Right atrium auricular region (tissue), 2 donors: Measurements from ENCODE around the gene NCOA1. TPM values are rescaled to one million over a fixed set of nuclear protein-coding genes. Genes with fewer than 3 reads are reported as not detected.

Source experiments
- DNase-seq: peaks from one replicate; pipeline ENCODE4 v3.0.0-alpha.2; 2019; ENCODE audit warnings: low spot score
- H3K27ac ChIP-seq, 2 donors: fragments of 200-600 bp; sonication (generic); 1 replicate in 1 of 2; 2 replicates in 1 of 2; pipeline ENCODE4 v1.5.1; 2016 to 2019
- H3K27me3 ChIP-seq, 2 donors: fragments of 200-600 bp; sonication (generic); one replicate each; pipeline versions ENCODE4 v1.5.1 to v1.6.0; 2017 to 2019
- H3K36me3 ChIP-seq: fragments of 200-600 bp; sonication (generic); one replicate; pipeline ENCODE4 v1.5.1; 2016
- H3K4me1 ChIP-seq, 2 donors: fragments of 200-600 bp; sonication (generic); one replicate each; pipeline versions ENCODE4 v1.5.1 to v1.6.0; 2017 to 2019
- H3K4me3 ChIP-seq, 2 donors: fragments of 200-600 bp; sonication (generic); 1 replicate in 1 of 2; 2 replicates in 1 of 2; pipeline ENCODE4 v1.5.1; 2017 to 2019; ENCODE audit warnings: mild to moderate bottlenecking in 1 of 2, moderate library complexity in 1 of 2
- H3K9me3 ChIP-seq, 2 donors: fragments of 200-600 bp; sonication (generic); one replicate each; pipeline ENCODE4 v1.5.1; 2019
- CTCF ChIP-seq, 2 donors: fragments of 200-600 bp; sonication (generic); IDR thresholded peaks; one replicate each; pipeline ENCODE4 v1.5.1; 2019; ENCODE audit warnings: antibody characterized with exemption in 2 of 2
- total RNA-seq, 2 donors: library from RNA; depleted of rRNA; stranded (reverse); fragments of >200 nt; gene quantifications; one replicate each; pipeline ENCODE4 v1.1.0, GENCODE V29; 2016

The NCOA1 gene
- total RNA-seq, 2 donors from 2014 or later = 33.8 to 43.6 TPM

DNA sequence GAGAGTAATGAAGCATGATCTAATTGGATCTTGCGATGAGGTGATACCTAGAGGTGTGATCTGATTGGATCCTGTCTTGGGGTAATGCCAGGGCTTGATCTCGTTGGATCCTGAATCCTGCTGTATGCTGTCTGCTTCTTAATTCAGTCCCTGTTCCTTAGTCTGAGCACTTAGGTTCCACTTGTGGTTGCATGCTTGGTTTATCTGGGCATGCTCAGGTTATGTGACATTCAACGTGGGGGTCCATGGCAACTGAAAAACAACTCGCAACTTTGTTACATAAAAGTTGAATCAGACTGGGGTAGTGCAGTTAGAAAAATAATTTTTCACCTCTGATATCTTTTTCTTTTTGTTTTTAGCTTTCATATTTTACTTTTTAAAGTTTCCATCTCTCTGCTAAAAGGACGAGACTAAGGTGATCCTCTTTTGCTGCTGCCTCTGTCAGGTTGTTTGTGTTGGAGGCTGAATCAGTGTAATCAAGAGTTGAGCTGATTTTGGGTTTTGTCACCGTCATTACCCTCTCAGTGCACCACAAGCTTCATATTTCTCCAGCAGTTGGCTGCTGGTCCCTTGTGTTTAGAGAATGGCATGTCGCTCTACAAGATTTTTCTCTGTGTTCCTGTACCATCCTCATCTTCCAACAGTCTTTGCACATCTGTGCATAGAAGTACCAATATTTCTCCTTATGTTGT is 67.9 kb downstream of the NCOA1 start:
- H3K27ac ChIP-seq = no peak overlapping the region
- TF ChIP-seq CTCF (IDR thresholded peaks at IDR 0.05) = no peak
- no peaks in the 10 kb centered on the region for H3K27me3 ChIP-seq

DNA sequence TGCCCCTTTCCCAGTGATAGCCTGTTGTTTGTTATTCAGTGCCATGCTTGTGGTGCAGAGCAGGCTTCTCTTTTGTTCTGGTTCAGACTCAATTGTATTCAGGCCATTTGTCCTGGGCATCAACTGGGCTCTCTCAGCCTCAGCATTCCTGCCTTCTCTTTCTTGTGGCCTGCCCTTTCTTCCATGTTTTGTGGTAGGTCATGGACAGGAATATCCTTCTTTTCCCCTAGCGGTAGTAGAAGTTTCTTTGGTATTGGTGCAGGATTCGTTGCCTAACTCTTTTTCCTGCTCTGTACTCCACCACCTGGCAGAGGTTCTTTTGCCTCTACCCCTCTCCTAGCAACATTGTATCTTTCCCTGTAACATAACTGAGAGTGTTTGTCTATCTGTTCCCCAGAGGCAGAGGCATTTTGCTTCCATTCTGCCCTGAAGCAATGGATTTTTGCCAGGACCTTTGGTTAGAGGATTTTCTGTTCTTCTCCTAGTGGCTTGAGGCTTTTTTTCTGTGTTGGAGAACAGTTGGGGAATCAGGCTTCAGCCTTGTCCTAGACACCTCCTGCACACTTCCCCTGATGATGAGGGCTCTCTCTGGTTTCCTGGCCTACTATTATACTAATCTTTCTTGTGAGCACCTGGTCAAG is 68.5 kb downstream of the NCOA1 start:
- peaks cover 2% of the 10 kb centered on the region for H3K36me3 ChIP-seq
- no peak for DNase-seq
- TF ChIP-seq CTCF (IDR thresholded peaks at IDR 0.05) = no peak
- H3K9me3 ChIP-seq = no peaks in the 10 kb centered on the region
- no peak overlapping the region for H3K4me3 ChIP-seq
- H3K27me3 ChIP-seq = no peaks in the 10 kb centered on the region
- H3K27ac ChIP-seq = no peak overlapping the region
- peaks cover 0 to 36% of the 10 kb centered on the region in 2 donors for H3K4me1 ChIP-seq

More for the DNA sequence above, 67.9 kb downstream of the NCOA1 start:
- no peaks in the 10 kb centered on the region for H3K9me3 ChIP-seq
- H3K36me3 ChIP-seq = peaks cover 6% of the 10 kb centered on the region
- no peak overlapping the region for H3K4me3 ChIP-seq
- DNase-seq = no peak
- H3K4me1 ChIP-seq = peaks cover 0 to 36% of the 10 kb centered on the region in 2 donors

DNA sequence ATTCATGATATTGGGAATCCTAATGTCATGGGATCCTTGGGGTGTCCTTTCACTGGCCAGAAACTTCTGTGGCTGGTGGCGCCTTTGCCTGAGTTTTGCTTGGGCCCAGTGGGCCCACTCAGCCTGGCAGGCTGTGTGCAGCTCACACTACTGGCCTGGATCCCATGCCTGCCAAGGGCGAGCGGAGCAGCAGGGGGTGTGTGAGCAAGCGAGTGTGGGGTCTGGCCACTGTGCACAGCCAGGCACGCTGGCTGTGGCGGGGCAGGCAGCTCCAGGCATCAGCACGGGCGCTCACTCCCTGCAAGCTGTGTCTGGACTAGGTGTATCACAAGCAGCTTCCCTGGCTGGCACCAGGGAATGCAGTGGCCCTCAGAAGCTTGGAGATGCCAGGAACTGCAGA is 74.5 kb downstream of the NCOA1 start:
- TF ChIP-seq CTCF (IDR thresholded peaks at IDR 0.05) = no peak
- no peak overlapping the region for H3K27ac ChIP-seq
- H3K4me1 ChIP-seq = peaks cover 0 to 5% of the 10 kb centered on the region in 2 donors
- peaks cover 13% of the 10 kb centered on the region for H3K36me3 ChIP-seq
- no peak overlapping the region for H3K4me3 ChIP-seq
- H3K9me3 ChIP-seq = no peaks in the 10 kb centered on the region
- DNase-seq = no peak
- H3K27me3 ChIP-seq = no peaks in the 10 kb centered on the region

DNA sequence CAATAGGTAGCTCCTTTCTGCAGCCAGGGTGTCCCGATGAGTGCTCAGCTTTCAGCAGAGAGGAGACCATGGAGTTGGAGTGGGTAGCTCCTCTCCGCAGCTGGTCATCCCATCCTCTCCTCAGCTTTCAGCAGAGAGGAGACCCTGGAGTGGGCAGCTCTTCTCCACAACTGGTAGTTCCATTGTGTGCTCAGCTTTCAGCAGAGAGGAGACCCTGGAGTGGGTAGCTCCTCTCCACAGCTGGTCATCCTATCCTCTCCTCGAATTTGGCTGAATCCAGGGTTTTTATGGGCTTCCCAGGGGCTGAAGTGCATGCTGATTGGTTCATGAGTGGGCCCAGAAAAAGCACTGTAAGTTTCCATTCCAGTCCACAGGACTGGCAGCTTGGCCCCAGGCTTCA is 75.2 kb downstream of the NCOA1 start:
- Histone ChIP-seq H3K36me3 (peaks cover 13% of the 10 kb centered on the region), H3K27me3 (no peaks in the 10 kb centered on the region), H3K4me3 (no peak overlapping the region), H3K27ac (no peak overlapping the region), H3K9me3 (no peaks in the 10 kb centered on the region), H3K4me1 (no peaks in the 10 kb centered on the region)
- TF ChIP-seq CTCF (IDR thresholded peaks at IDR 0.05) = no peak
- no peak for DNase-seq

DNA sequence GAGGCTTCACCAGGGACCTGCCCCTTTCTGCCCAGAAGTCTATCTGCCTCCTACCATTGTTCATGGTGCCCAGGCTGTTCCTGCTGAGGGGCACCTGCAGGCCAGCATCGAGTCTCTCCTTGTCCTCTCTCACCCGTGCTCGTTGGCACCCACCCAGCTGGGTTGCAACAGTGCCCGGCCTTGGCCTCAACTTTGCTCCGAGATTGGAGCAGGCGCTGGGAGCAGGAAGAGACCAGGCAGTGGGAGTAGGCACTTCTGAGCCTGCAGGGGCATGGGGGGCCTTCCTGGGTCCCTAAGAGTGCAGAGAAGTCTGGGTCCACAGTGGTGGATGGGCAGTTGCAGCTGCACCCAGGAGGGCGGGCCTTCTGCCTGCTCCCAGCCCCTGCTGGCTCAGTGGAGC is 75.6 kb downstream of the NCOA1 start:
- Histone ChIP-seq H3K4me3 (no peak overlapping the region), H3K4me1 (no peaks in the 10 kb centered on the region), H3K36me3 (peaks cover 13% of the 10 kb centered on the region), H3K27ac (no peak overlapping the region), H3K9me3 (no peaks in the 10 kb centered on the region), H3K27me3 (no peaks in the 10 kb centered on the region)
- TF ChIP-seq CTCF (IDR thresholded peaks at IDR 0.05) = no peak
- no peak for DNase-seq
